H1 (cell line): ENCODE measurements around the gene IWS1. TPM values are rescaled to one million over a fixed set of nuclear protein-coding genes. Genes with fewer than 3 reads are reported as not detected.

Experiments
- CTCF ChIA-PET: fragments of 300-600 bp; sonication (Branson Sonifier 250); formaldehyde crosslinking; loops from one replicate; lab custom pipeline; 2021; ENCODE audit not compliant: partially characterized antibody; lab: Charles Lee
- POLR2A ChIA-PET: fragments of 300-600 bp; sonication (Branson Sonifier 250); formaldehyde crosslinking; loops from one replicate; lab custom pipeline; 2021; ENCODE audit warnings: inconsistent platforms; ENCODE audit not compliant: partially characterized antibody; lab: Charles Lee
- DNase-seq, 2 experiments: peaks; one replicate each; pipeline versions ENCODE4 v3.0.0 to v3.0.0-alpha.2; 2010 to 2022; ENCODE audit warnings: low spot score in 2 of 2, low read depth in 1 of 2, mixed read lengths in 1 of 2
- FAIRE-seq: peaks from 2 replicates; lab custom pipeline; 2011; peaks lifted over from hg19 to GRCh38; lab: Jason Lieb, UNC
- H2AFZ ChIP-seq: 2 replicates; pipeline ENCODE4 v1.8.1; 2012; ENCODE audit warnings: low read length, inconsistent platforms
- H2AK5ac ChIP-seq: 2 replicates; pipeline ENCODE4 v1.6.1; 2013; ENCODE audit warnings: low read depth, low read length
- H2BK120ac ChIP-seq: replicated peaks from 2 replicates; pipeline ENCODE3; 2013; ENCODE audit warnings: low read depth, low read length, inconsistent platforms
- H2BK12ac ChIP-seq: 2 replicates; pipeline ENCODE4 v1.6.1; 2013; ENCODE audit warnings: low read depth, low read length
- H2BK15ac ChIP-seq: 2 replicates; pipeline ENCODE4 v1.6.1; 2013; ENCODE audit warnings: low read length
- H2BK20ac ChIP-seq: 2 replicates; pipeline ENCODE4 v1.6.1; 2013; ENCODE audit warnings: low read length
- H2BK5ac ChIP-seq: 2 replicates; pipeline ENCODE4 v1.6.1; 2013; ENCODE audit warnings: low read depth, low read length
- H3K14ac ChIP-seq: 2 replicates; pipeline ENCODE4 v1.6.1; 2013; ENCODE audit warnings: inconsistent platforms; ENCODE audit not compliant: insufficient read length
- H3K18ac ChIP-seq: 2 replicates; pipeline ENCODE4 v1.6.1; 2013; ENCODE audit warnings: low read length; ENCODE audit errors: extremely low read depth
- H3K23ac ChIP-seq: 2 replicates; pipeline ENCODE4 v1.6.1; 2013; ENCODE audit warnings: inconsistent platforms; ENCODE audit not compliant: insufficient read length
- H3K23me2 ChIP-seq: 2 replicates; pipeline ENCODE4 v1.6.1; 2013; ENCODE audit warnings: low read depth, low read length
- H3K27ac ChIP-seq: 2 replicates; pipeline ENCODE4 v1.6.1; 2011; ENCODE audit warnings: low read depth, low read length, inconsistent platforms
- H3K27me3 ChIP-seq, 4 experiments: replicated peaks in 1 of 4; 1 replicate in 1 of 4; 2 replicates in 3 of 4; pipeline versions ENCODE4 v1.6.1 to v1.8.1; 2011 to 2013; ENCODE audit warnings: low read length in 3 of 4, mild to moderate bottlenecking in 3 of 4, inconsistent platforms in 2 of 4, mixed read lengths in 2 of 4, moderate library complexity in 1 of 4; ENCODE audit not compliant: control insufficient read depth in 3 of 4, insufficient read depth in 3 of 4; ENCODE audit errors: extremely low read depth in 1 of 4
- H3K36me3 ChIP-seq, 4 experiments: 2 replicates each; pipeline versions ENCODE4 v1.6.1 to v1.8.1; 2011 to 2013; ENCODE audit warnings: mild to moderate bottlenecking in 4 of 4, low read length in 3 of 4, moderate library complexity in 2 of 4, control low read depth in 1 of 4, inconsistent platforms in 1 of 4; ENCODE audit not compliant: insufficient read depth in 4 of 4, control insufficient read depth in 2 of 4
- H3K4ac ChIP-seq: replicated peaks from 2 replicates; pipeline ENCODE3; 2013; ENCODE audit warnings: low read length, low read depth, mixed read lengths, inconsistent platforms; ENCODE audit not compliant: insufficient read length
- H3K4me1 ChIP-seq, 4 experiments: replicated peaks in 1 of 4; 1 replicate in 1 of 4; 2 replicates in 3 of 4; pipeline versions ENCODE4 v1.6.1 to v1.8.1; 2011 to 2013; ENCODE audit warnings: low read length in 3 of 4, inconsistent platforms in 2 of 4, mixed read lengths in 1 of 4; ENCODE audit not compliant: insufficient read depth in 4 of 4, control insufficient read depth in 3 of 4
- H3K4me2 ChIP-seq, 2 experiments: 2 replicates each; pipeline versions ENCODE4 v1.6.1 to v1.8.1; 2011 to 2013; ENCODE audit warnings: low read depth in 2 of 2, low read length in 2 of 2, control low read depth in 1 of 2, inconsistent platforms in 1 of 2, mild to moderate bottlenecking in 1 of 2; ENCODE audit not compliant: insufficient read depth in 1 of 2
- H3K4me3 ChIP-seq, 4 experiments: fragments of 200-600, 300-600 bp in 1 of 4; sonication (generic), shearing (Covaris generic), sonication (Bioruptor Twin) in 1 of 4; 2 replicates each; pipeline versions ENCODE4 v1.5.1 to v1.8.1; 2011 to 2016; ENCODE audit warnings: low read length in 4 of 4, low read depth in 3 of 4, control low read depth in 2 of 4, inconsistent platforms in 2 of 4, mild to moderate bottlenecking in 2 of 4, mixed read lengths in 1 of 4, moderate library complexity in 1 of 4; ENCODE audit not compliant: insufficient read depth in 2 of 4; ENCODE audit errors: extremely low read depth in 1 of 4
- H3K56ac ChIP-seq: replicated peaks from 2 replicates; pipeline ENCODE3; 2013; ENCODE audit warnings: low read depth, mild to moderate bottlenecking, mixed read lengths, low read length, inconsistent platforms; ENCODE audit not compliant: insufficient read length
- H3K79me1 ChIP-seq: 2 replicates; pipeline ENCODE4 v1.6.1; 2013; ENCODE audit warnings: low read depth, low read length, control low read depth
- H3K79me2 ChIP-seq, 2 experiments: 2 replicates each; pipeline versions ENCODE4 v1.6.1 to v1.8.1; 2012 to 2013; ENCODE audit warnings: low read length in 2 of 2, mild to moderate bottlenecking in 2 of 2, inconsistent platforms in 1 of 2; ENCODE audit not compliant: insufficient read depth in 2 of 2, control insufficient read depth in 1 of 2
- H3K9ac ChIP-seq, 4 experiments: replicated peaks in 1 of 4; 1 replicate in 1 of 4; 2 replicates in 3 of 4; pipeline versions ENCODE4 v1.6.1 to v1.8.1; 2011 to 2013; ENCODE audit warnings: low read depth in 3 of 4, low read length in 3 of 4, control low read depth in 2 of 4, mild to moderate bottlenecking in 2 of 4, moderate library complexity in 2 of 4, inconsistent platforms in 1 of 4; ENCODE audit errors: extremely low read depth in 1 of 4
- H3K9me3 ChIP-seq, 2 experiments: 2 replicates each; pipeline versions ENCODE4 v1.6.1 to v1.8.1; 2012 to 2013; ENCODE audit warnings: mild to moderate bottlenecking in 2 of 2, moderate library complexity in 2 of 2, control low read depth in 1 of 2, inconsistent platforms in 1 of 2, low read depth in 1 of 2, low read length in 1 of 2, mixed read lengths in 1 of 2; ENCODE audit not compliant: insufficient read depth in 2 of 2
- H4K20me1 ChIP-seq, 2 experiments: replicated peaks in 1 of 2; 2 replicates each; pipeline versions ENCODE3 to v1.8.1; 2011 to 2013; ENCODE audit warnings: inconsistent platforms in 2 of 2, low read length in 2 of 2, mild to moderate bottlenecking in 1 of 2; ENCODE audit not compliant: insufficient read depth in 2 of 2, control insufficient read depth in 1 of 2
- H4K5ac ChIP-seq: 2 replicates; pipeline ENCODE4 v1.6.1; 2013; ENCODE audit warnings: low read length, low read depth, mixed read lengths, inconsistent platforms; ENCODE audit not compliant: insufficient read length
- H4K8ac ChIP-seq: 2 replicates; pipeline ENCODE4 v1.8.0; 2013; ENCODE audit warnings: mild to moderate bottlenecking, moderate library complexity, low read length, inconsistent platforms; ENCODE audit not compliant: insufficient read depth; ENCODE audit errors: extremely low read depth
- H4K91ac ChIP-seq: replicated peaks from 2 replicates; pipeline ENCODE3; 2013; ENCODE audit warnings: low read length, mixed read lengths, inconsistent platforms; ENCODE audit not compliant: insufficient read length
- ASH2L ChIP-seq: fragments of 200-600, 300-600 bp; sonication (generic); IDR thresholded peaks from one replicate; pipeline ENCODE4 v1.7.1; 2017; ENCODE audit warnings: low read length
- CBX5 ChIP-seq: fragments of 300-800, 300-1000 bp; sonication (generic); IDR thresholded peaks from 2 replicates; pipeline ENCODE4 v1.7.1; 2016; ENCODE audit warnings: antibody characterized with exemption, low read length, low read depth
- CEBPB ChIP-seq: IDR thresholded peaks from 2 replicates; pipeline ENCODE4 v1.6.1; 2012; ENCODE audit warnings: low read depth, low read length
- CHD1 ChIP-seq: IDR thresholded peaks from 2 replicates; pipeline ENCODE4 v1.6.1; 2012; ENCODE audit warnings: low read depth, low read length, improper control_type of control experiment
- EZH2 ChIP-seq: fragments of 200-600 bp; sonication (generic); IDR thresholded peaks from 2 replicates; pipeline ENCODE4 v1.7.1; 2012; ENCODE audit warnings: low read depth, mild to moderate bottlenecking, moderate library complexity, low read length, inconsistent platforms; ENCODE audit not compliant: severe bottlenecking
- HDAC2 ChIP-seq, 2 experiments: fragments of 300-600 bp in 1 of 2; sonication (generic) in 1 of 2; IDR thresholded peaks; 2 replicates each; pipeline ENCODE4 v1.6.1; 2011 to 2012; ENCODE audit warnings: low read depth in 2 of 2, low read length in 2 of 2, mild to moderate bottlenecking in 2 of 2, moderate library complexity in 2 of 2, borderline replicate concordance in 1 of 2, inconsistent platforms in 1 of 2
- KDM5A ChIP-seq: fragments of 200-600 bp; IDR thresholded peaks from 2 replicates; pipeline ENCODE4 v1.7.1; 2012; ENCODE audit warnings: mild to moderate bottlenecking, low read length, inconsistent platforms, mixed read lengths
- MAFK ChIP-seq: IDR thresholded peaks from 2 replicates; pipeline ENCODE4 v1.6.1; 2012; ENCODE audit warnings: low read depth, mild to moderate bottlenecking, improper control_type of control experiment, low read length
- NANOG ChIP-seq: IDR thresholded peaks from 2 replicates; pipeline ENCODE4 v1.6.1; 2011; ENCODE audit warnings: low read length, low read depth, mild to moderate bottlenecking, inconsistent platforms; ENCODE audit not compliant: insufficient read depth, poor library complexity, severe bottlenecking
- POU5F1 ChIP-seq: IDR thresholded peaks from 2 replicates; pipeline ENCODE4 v1.6.1; 2011; ENCODE audit warnings: low read depth, mild to moderate bottlenecking, low read length, moderate library complexity
- RFX5 ChIP-seq: IDR thresholded peaks from 2 replicates; pipeline ENCODE4 v1.6.1; 2011; ENCODE audit warnings: low read depth, low read length, improper control_type of control experiment, borderline replicate concordance
- SAP30 ChIP-seq: fragments of 300-600 bp; sonication (generic); IDR thresholded peaks from 2 replicates; pipeline ENCODE4 v1.7.1; 2012; ENCODE audit warnings: low read length, moderate library complexity, mild to moderate bottlenecking, inconsistent platforms; ENCODE audit not compliant: insufficient read depth, insufficient replicate concordance
- SP1 ChIP-seq: IDR thresholded peaks from 2 replicates; pipeline ENCODE4 v1.6.1; 2011; ENCODE audit warnings: low read depth, low read length
- TEAD4 ChIP-seq: IDR thresholded peaks from 2 replicates; pipeline ENCODE4 v1.6.1; 2012; ENCODE audit warnings: low read depth, low read length, inconsistent platforms, mixed read lengths
- WGBS, 2 experiments: shearing (Covaris generic) in 1 of 2; methylation state at CpG; one replicate each; pipeline versions ENCODE4 v1.1.6 to v1.1.7; 2013 to 2015; ENCODE audit warnings: low lambda C conversion rate in 2 of 2, mixed read lengths in 2 of 2, inconsistent platforms in 1 of 2, low coverage in 1 of 2, missing lambda C conversion rate in 1 of 2; ENCODE audit not compliant: insufficient replicate concordance in 2 of 2, insufficient coverage in 1 of 2, insufficient read length in 1 of 2; ENCODE audit errors: extremely low coverage in 1 of 2, missing lambda C conversion rate in 1 of 2; 5-methylcytosine and 5-hydroxymethylcytosine counted together
- polyA plus RNA-seq, 7 experiments: library from polyadenylated mRNA; depleted of rRNA in 3 of 7; stranded (reverse) in 5 of 7; unstranded in 2 of 7; fragments of >200 nt in 5 of 7; fragments of 200-250 nt in 2 of 7; gene quantifications; 1 replicate in 5 of 7; 2 replicates in 1 of 7; 4 replicates in 1 of 7; pipeline versions ENCODE4 v1.2.1 to v1.2.3, GENCODE V29; 2011 to 2013; ENCODE audit warnings: missing spikeins in 2 of 7, mixed read lengths in 2 of 7
- total RNA-seq: library from RNA; stranded (reverse); fragmentation: NEBNext Ultra II Directional; extraction: Animal tissue kit (Norgen Biotek cat#: 25700); gene quantifications from 2 replicates; pipeline ENCODE4 v1.2.1, GENCODE V29; 2021

The IWS1 gene
- total and polyA plus RNA-seq, 2 of the 8 experiments (the other 6 are each of a cell fraction or from before 2014, with no cell fraction given) = 18.4 to 64.8 TPM

- H2AFZ ChIP-seq = no peak overlapping the region
- no peak overlapping the region for H4K5ac ChIP-seq
- no peak overlapping the region for H3K27ac ChIP-seq
- H3K9me3 ChIP-seq = no peaks in the 10 kb centered on the region
- H3K4me2 ChIP-seq = peak overlapping the region in 1 of 2 experiments; percentile 2; a peak in 1 of 4 replicates
- H3K23me2 ChIP-seq = no peaks in the 10 kb centered on the region
- CTCF ChIA-PET = interaction anchor here (1.2 to 1.4 kb wide), 2 partner anchors 14 to 190 kb away, joined by 4 read pairs; no protein-coding TSS in a partner anchor
- peaks cover 0 to 13% (median 2%) of the 10 kb centered on the region in 4 experiments; a peak in 4 of 8 replicates for H3K36me3 ChIP-seq
- H4K8ac ChIP-seq = no peak overlapping the region
- no peak for FAIRE-seq
- H2AK5ac ChIP-seq = no peak overlapping the region
- no peak overlapping the region for H3K14ac ChIP-seq
- no peak overlapping the region for H3K18ac ChIP-seq
- no peaks in the 10 kb centered on the region for H3K27me3 ChIP-seq
- no peak overlapping the region for H2BK20ac ChIP-seq
- 0 out of 2 replicates have a peak overlapping the region, but pooled peaks have one; percentile 29 for H2BK5ac ChIP-seq
- no peak overlapping the region for H4K91ac ChIP-seq
- peaks cover 28 to 100% of the 10 kb centered on the region in 2 experiments for H3K79me2 ChIP-seq
- H3K4me3 ChIP-seq = no peak overlapping the region
- no peak overlapping the region for H3K9ac ChIP-seq
- peaks cover 32 to 34% of the 10 kb centered on the region in 2 experiments for H4K20me1 ChIP-seq
- H2BK12ac ChIP-seq = no peak overlapping the region
- no peak overlapping the region for H2BK120ac ChIP-seq
- 77% methylated on average over 10 of the region's 10 CpGs; no CpG with 5 or more reads in 1 of the 2 experiments for WGBS, 2 experiments
- DNase-seq = no peak
- H2BK15ac ChIP-seq = no peak overlapping the region
- H3K4me1 ChIP-seq = peaks cover 7 to 12% (median 8%) of the 10 kb centered on the region in 4 experiments; a peak in 6 of 7 replicates
- no peak overlapping the region for H3K56ac ChIP-seq
- POLR2A ChIA-PET = interaction anchor here (0.7 to 6.9 kb wide), 3 partner anchors 13 to 237 kb away, joined by 3 to 48 read pairs (median 3); partner anchors contain the start of gene IWS1
- H3K23ac ChIP-seq = no peak overlapping the region
- no peak overlapping the region for H3K4ac ChIP-seq
- H3K79me1 ChIP-seq = 0 out of 2 replicates have a peak, but pooled peaks cover 4% of the 10 kb centered on the region
- TF ChIP-seq EZH2 = no peak
- TF ChIP-seq CHD1 = no peak
- TF ChIP-seq CEBPB = no peak
- TF ChIP-seq KDM5A = no peak
- TF ChIP-seq RFX5 = no peak
- TF ChIP-seq SP1 = no peak
- TF ChIP-seq HDAC2 (IDR thresholded peaks at IDR 0.05; ENCODE audit: borderline replicate concordance in 1 of 2, low read depth in 2 of 2, low read length in 2 of 2) = no peak
- TF ChIP-seq MAFK = no peak
- TF ChIP-seq POU5F1 = no peak
- no peak for TF ChIP-seq SAP30
- no peak for TF ChIP-seq TEAD4
- no peak for TF ChIP-seq ASH2L
- no peak for TF ChIP-seq NANOG
- no peak for TF ChIP-seq CBX5
Observed at GRCh38 chr2:127514076-127514475, 12.2 kb downstream of the IWS1 start.
